B cell (primary cell): Measurements from ENCODE around the gene LRRC36.

ENCODE experiments used
- EZH2 ChIP-seq: IDR thresholded peaks from 2 replicates; pipeline ENCODE4 v1.6.1; 2012; ENCODE audit warnings: borderline replicate concordance, low read depth, mild to moderate bottlenecking, moderate library complexity, low read length; ENCODE audit not compliant: insufficient read depth, poor library complexity, severe bottlenecking
- TF ChIP-seq, protein P1 (sequence below): fragments of 200-600 bp; IDR thresholded peaks from one replicate; pipeline ENCODE4 v1.8.0; 2022; ENCODE audit warnings: antibody characterized with exemption, mild to moderate bottlenecking

- TF ChIP-seq, protein P1, sequence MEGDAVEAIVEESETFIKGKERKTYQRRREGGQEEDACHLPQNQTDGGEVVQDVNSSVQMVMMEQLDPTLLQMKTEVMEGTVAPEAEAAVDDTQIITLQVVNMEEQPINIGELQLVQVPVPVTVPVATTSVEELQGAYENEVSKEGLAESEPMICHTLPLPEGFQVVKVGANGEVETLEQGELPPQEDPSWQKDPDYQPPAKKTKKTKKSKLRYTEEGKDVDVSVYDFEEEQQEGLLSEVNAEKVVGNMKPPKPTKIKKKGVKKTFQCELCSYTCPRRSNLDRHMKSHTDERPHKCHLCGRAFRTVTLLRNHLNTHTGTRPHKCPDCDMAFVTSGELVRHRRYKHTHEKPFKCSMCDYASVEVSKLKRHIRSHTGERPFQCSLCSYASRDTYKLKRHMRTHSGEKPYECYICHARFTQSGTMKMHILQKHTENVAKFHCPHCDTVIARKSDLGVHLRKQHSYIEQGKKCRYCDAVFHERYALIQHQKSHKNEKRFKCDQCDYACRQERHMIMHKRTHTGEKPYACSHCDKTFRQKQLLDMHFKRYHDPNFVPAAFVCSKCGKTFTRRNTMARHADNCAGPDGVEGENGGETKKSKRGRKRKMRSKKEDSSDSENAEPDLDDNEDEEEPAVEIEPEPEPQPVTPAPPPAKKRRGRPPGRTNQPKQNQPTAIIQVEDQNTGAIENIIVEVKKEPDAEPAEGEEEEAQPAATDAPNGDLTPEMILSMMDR = no peak
- TF ChIP-seq EZH2 = no peak
Measured at GRCh38 chr16:67400901-67401300, 74.3 kb downstream of the LRRC36 start.
